Nephron (organoid): ENCODE measurements around the gene BCL7A.

Source experiments
- H3K27ac Mint-ChIP-seq, 3 experiments: 2 replicates each; pipeline ENCODE4 v1.8.0; 2020; ENCODE audit warnings: mixed read lengths in 3 of 3, mild to moderate bottlenecking in 2 of 3, moderate library complexity in 1 of 3
- H3K27me3 Mint-ChIP-seq: 2 replicates; pipeline ENCODE4 v1.8.0; 2021; ENCODE audit warnings: low read depth, mild to moderate bottlenecking, moderate library complexity, mixed read lengths
- H3K36me3 Mint-ChIP-seq: 2 replicates; pipeline ENCODE4 v1.8.0; 2020; ENCODE audit warnings: low read depth, mixed read lengths
- H3K4me1 Mint-ChIP-seq: 2 replicates; pipeline ENCODE4 v1.8.0; 2020; ENCODE audit warnings: mixed read lengths
- H3K4me3 Mint-ChIP-seq, 3 experiments: 2 replicates each; pipeline ENCODE4 v1.8.0; 2020; ENCODE audit warnings: mild to moderate bottlenecking in 3 of 3, mixed read lengths in 3 of 3, moderate library complexity in 2 of 3
- H3K9me3 Mint-ChIP-seq: 2 replicates; pipeline ENCODE4 v1.8.0; 2020; ENCODE audit warnings: mixed read lengths
- CTCF ChIP-seq, 3 experiments: fragments of 200-600 bp; sonication (generic); IDR thresholded peaks; one replicate each; pipeline ENCODE4 v1.5.0; 2021; ENCODE audit warnings: antibody characterized with exemption in 3 of 3; ENCODE audit not compliant: unreplicated experiment in 3 of 3

Gene BCL7A

GRCh38 chr12:122082621-122083356, 61.1 kb downstream of the BCL7A start:
- H3K27ac Mint-ChIP-seq, result peak overlapping the region; percentile 85 to 89 (median 86)
- H3K4me3 Mint-ChIP-seq, result peak overlapping the region; percentile 48 to 92 (median 54)
- peaks cover 69% of the 10 kb centered on the region for H3K4me1 Mint-ChIP-seq
- H3K36me3 Mint-ChIP-seq, result peaks cover 30% of the 10 kb centered on the region
- no peak for TF ChIP-seq CTCF (IDR thresholded peaks at IDR 0.05; ENCODE audit: unreplicated experiment in 3 of 3)
- no peaks in the 10 kb centered on the region for H3K9me3 Mint-ChIP-seq
- no peaks in the 10 kb centered on the region for H3K27me3 Mint-ChIP-seq

- TF ChIP-seq CTCF (IDR thresholded peaks at IDR 0.05; ENCODE audit: unreplicated experiment in 3 of 3), result no peak
- Mint-ChIP-seq H3K9me3 (no peaks in the 10 kb centered on the region), H3K4me3 (no peak overlapping the region), H3K27ac (no peak overlapping the region), H3K36me3 (peaks cover 35% of the 10 kb centered on the region), H3K4me1 (peaks cover 73% of the 10 kb centered on the region), H3K27me3 (no peaks in the 10 kb centered on the region)
These were observed 63.2 kb downstream of the BCL7A start for GRCh38 chr12:122084857-122085405.

GRCh38 chr12:122085591-122085990, 63.9 kb downstream of the BCL7A start:
- H3K9me3 Mint-ChIP-seq, result no peaks in the 10 kb centered on the region
- peaks cover 68% of the 10 kb centered on the region for H3K4me1 Mint-ChIP-seq
- H3K4me3 Mint-ChIP-seq, result peak overlapping the region in 1 of 3 experiments; percentile 52

GRCh38 chr12:122086116-122086515, 64.4 kb downstream of the BCL7A start:
- Mint-ChIP-seq H3K36me3 (peaks cover 39% of the 10 kb centered on the region), H3K27me3 (no peaks in the 10 kb centered on the region), H3K4me3 (peak overlapping the region; percentile 30 to 52 (median 47)), H3K9me3 (no peaks in the 10 kb centered on the region), H3K27ac (peak overlapping the region; percentile 85 to 96 (median 86)), H3K4me1 (peaks cover 69% of the 10 kb centered on the region)
- no peak for TF ChIP-seq CTCF (IDR thresholded peaks at IDR 0.05; ENCODE audit: unreplicated experiment in 3 of 3)

More at GRCh38 chr12:122085591-122085990, 63.9 kb downstream of the BCL7A start:
- Mint-ChIP-seq H3K27me3 (no peaks in the 10 kb centered on the region), H3K36me3 (peaks cover 37% of the 10 kb centered on the region), H3K27ac (peak overlapping the region; percentile 85 to 96 (median 86))
- TF ChIP-seq CTCF (IDR thresholded peaks at IDR 0.05; ENCODE audit: unreplicated experiment in 3 of 3), result no peak

- Mint-ChIP-seq H3K9me3 (no peaks in the 10 kb centered on the region), H3K36me3 (peaks cover 39% of the 10 kb centered on the region), H3K4me1 (peaks cover 69% of the 10 kb centered on the region), H3K27ac (peak overlapping the region; percentile 85 to 96 (median 88)), H3K27me3 (no peaks in the 10 kb centered on the region), H3K4me3 (peak overlapping the region in 2 of 3 experiments; percentile 27 to 47)
- no peak for TF ChIP-seq CTCF (IDR thresholded peaks at IDR 0.05; ENCODE audit: unreplicated experiment in 3 of 3)
These were observed 65.1 kb downstream of the BCL7A start for GRCh38 chr12:122086641-122087285.
